Esophagus squamous epithelium (tissue), 5 donors: ENCODE measurements around the gene PRELID2. TPM values are rescaled to one million over a fixed set of nuclear protein-coding genes. Genes with fewer than 3 reads are reported as not detected.
"Not testable (repeated sequence)": the region's sequence is repeated elsewhere in the genome, so short reads cannot be mapped to it uniquely, and the experiment has no call there.

Experiments
- DNase-seq: peaks from one replicate; lab custom pipeline; 2025; lab: John Stamatoyannopoulos, UW
- H3K27ac ChIP-seq, 4 donors: fragments of 200-600 bp; sonication (generic); one replicate each; pipeline ENCODE4 v1.5.1; 2016 to 2019; ENCODE audit warnings: mild to moderate bottlenecking in 1 of 4
- H3K27me3 ChIP-seq, 4 donors: fragments of 200-600 bp; sonication (generic); 1 replicate in 3 of 4; 2 replicates in 1 of 4; pipeline versions ENCODE4 v1.5.1 to v1.6.0; 2017 to 2021; ENCODE audit warnings: antibody characterized with exemption in 1 of 4
- H3K36me3 ChIP-seq, 3 donors: fragments of 200-600 bp; sonication (generic); one replicate each; pipeline ENCODE4 v1.5.1; 2016 to 2019
- H3K4me1 ChIP-seq, 3 donors: fragments of 200-600 bp; sonication (generic); one replicate each; pipeline ENCODE4 v1.5.1; 2017 to 2019
- H3K4me3 ChIP-seq, 4 donors: fragments of 200-600 bp; sonication (generic); 1 replicate in 3 of 4; 2 replicates in 1 of 4; pipeline ENCODE4 v1.5.1; 2016 to 2019; ENCODE audit warnings: mild to moderate bottlenecking in 2 of 4, moderate library complexity in 1 of 4
- H3K9me3 ChIP-seq, 3 donors: fragments of 200-600 bp; sonication (generic); one replicate each; pipeline ENCODE4 v1.5.1; 2016 to 2019
- CTCF ChIP-seq, 6 experiments: fragments of 450-650 bp in 4 of 6; fragments of 200-600 bp in 2 of 6; sonication (generic) in 2 of 6; IDR thresholded peaks; one replicate each; pipeline ENCODE4 v1.5.1; 2016 to 2019; ENCODE audit warnings: antibody characterized with exemption in 6 of 6, mild to moderate bottlenecking in 4 of 6, moderate library complexity in 4 of 6
- POLR2A ChIP-seq, 4 donors: fragments of 450-650 bp; IDR thresholded peaks; one replicate each; pipeline ENCODE4 v1.6.1; 2017; ENCODE audit warnings: antibody characterized with exemption in 4 of 4, mild to moderate bottlenecking in 4 of 4, moderate library complexity in 3 of 4
- WGBS, 2 donors: methylation state at CpG; one replicate each; pipeline ENCODE4 v1.1.5; 2018; 5-methylcytosine and 5-hydroxymethylcytosine counted together
- intact Hi-C: fragments of 100-400 bp; cut with DNase I; formaldehyde crosslinking; loops from one replicate; pipeline ENCODE4 v1.15.0; 2022
- total RNA-seq, 4 donors: library from RNA; depleted of rRNA; stranded (reverse); fragments of >200 nt; gene quantifications; one replicate each; pipeline ENCODE4 v1.1.0, GENCODE V29; 2016
- donor health status: DM: yes; HTN: yes; CAD: no.

Gene PRELID2
- total RNA-seq, 4 donors from 2014 or later = 0.68 to 12.6 (median 6.5) TPM

GRCh38 chr5:145804701-145805100, 30.4 kb downstream of the PRELID2 start:
- intact Hi-C loops = no loop called here

GRCh38 chr5:145803112-145804004, 31.8 kb downstream of the PRELID2 start:
- intact Hi-C loops = no loop called here
- Histone ChIP-seq H3K9me3 (no peaks in the 10 kb centered on the region), H3K4me3 (no peak overlapping the region), H3K4me1 (peaks cover 0 to 19% (median 0%) of the 10 kb centered on the region in 3 donors), H3K36me3 (no peaks in the 10 kb centered on the region), H3K27me3 (no peaks in the 10 kb centered on the region), H3K27ac (no peak overlapping the region)
- no peak for TF ChIP-seq POLR2A (IDR thresholded peaks at IDR 0.05)
- no peak for TF ChIP-seq CTCF (IDR thresholded peaks at IDR 0.05)
- WGBS, 2 donors = 37 to 63% methylated on average over 9 of the region's 9 CpGs
- DNase-seq = no peak

More at GRCh38 chr5:145804701-145805100, 30.4 kb downstream of the PRELID2 start:
- DNase-seq = no peak
- no peak for TF ChIP-seq CTCF (IDR thresholded peaks at IDR 0.05)
- no peak for TF ChIP-seq POLR2A (IDR thresholded peaks at IDR 0.05)
- H3K36me3 ChIP-seq = peaks cover 0 to 4% (median 0%) of the 10 kb centered on the region in 3 donors
- H3K27me3 ChIP-seq = no peaks in the 10 kb centered on the region
- no peaks in the 10 kb centered on the region for H3K9me3 ChIP-seq
- H3K4me1 ChIP-seq = peaks cover 0 to 19% (median 0%) of the 10 kb centered on the region in 3 donors
- no peak overlapping the region for H3K27ac ChIP-seq
- 88 to 93% methylated on average over 3 of the region's 3 CpGs for WGBS, 2 donors
- H3K4me3 ChIP-seq = no peak overlapping the region

GRCh38 chr5:145801195-145801594, 33.9 kb downstream of the PRELID2 start:
- TF ChIP-seq POLR2A (IDR thresholded peaks at IDR 0.05) (no peak), CTCF (IDR thresholded peaks at IDR 0.05) (no peak)
- Histone ChIP-seq H3K27ac (peak overlapping the region in 1 of 4 donors; percentile 31), H3K4me1 (peaks cover 0 to 19% (median 0%) of the 10 kb centered on the region in 3 donors), H3K27me3 (no peaks in the 10 kb centered on the region), H3K4me3 (no peak overlapping the region), H3K36me3 (no peaks in the 10 kb centered on the region), H3K9me3 (no peaks in the 10 kb centered on the region)
- DNase-seq = no peak
- 62 to 70% methylated on average over 4 of the region's 4 CpGs for WGBS, 2 donors
- intact Hi-C loops = no loop called here

- Histone ChIP-seq H3K4me3 (no peak overlapping the region), H3K36me3 (no peaks in the 10 kb centered on the region), H3K9me3 (no peaks in the 10 kb centered on the region), H3K4me1 (peaks cover 0 to 19% (median 0%) of the 10 kb centered on the region in 3 donors), H3K27me3 (no peaks in the 10 kb centered on the region), H3K27ac (no peak overlapping the region)
- no peak for TF ChIP-seq CTCF (IDR thresholded peaks at IDR 0.05)
- TF ChIP-seq POLR2A (IDR thresholded peaks at IDR 0.05) = no peak
- WGBS, 2 donors = 35 to 37% methylated on average over 2 of the region's 2 CpGs
- intact Hi-C loops = no loop called here
- no peak for DNase-seq
These were observed 35.0 kb downstream of the PRELID2 start for GRCh38 chr5:145800181-145800580.

GRCh38 chr5:145798503-145798902, 36.6 kb downstream of the PRELID2 start:
- peaks cover 0 to 18% (median 0%) of the 10 kb centered on the region in 3 donors for H3K4me1 ChIP-seq

More at GRCh38 chr5:145798503-145798902, 36.6 kb downstream of the PRELID2 start:
- intact Hi-C loops, H3K9me3 ChIP-seq, DNase-seq, H3K36me3 ChIP-seq, H3K4me3 ChIP-seq, H3K27me3 ChIP-seq, H3K27ac ChIP-seq: not testable (repeated sequence)
